HG02588 (cell line): ENCODE data around the gene APLP2.

Source experiments
- ATAC-seq: cut with Tn5 transposase; IDR thresholded peaks from one replicate; pipeline ENCODE4 v1.9.1; 2021; ENCODE audit warnings: mild to moderate bottlenecking, moderate library complexity; ENCODE audit not compliant: unreplicated experiment

The APLP2 gene

GRCh38 chr11:130145311-130145812, 75.7 kb downstream of the APLP2 start:
- ATAC-seq: no peak

DNA sequence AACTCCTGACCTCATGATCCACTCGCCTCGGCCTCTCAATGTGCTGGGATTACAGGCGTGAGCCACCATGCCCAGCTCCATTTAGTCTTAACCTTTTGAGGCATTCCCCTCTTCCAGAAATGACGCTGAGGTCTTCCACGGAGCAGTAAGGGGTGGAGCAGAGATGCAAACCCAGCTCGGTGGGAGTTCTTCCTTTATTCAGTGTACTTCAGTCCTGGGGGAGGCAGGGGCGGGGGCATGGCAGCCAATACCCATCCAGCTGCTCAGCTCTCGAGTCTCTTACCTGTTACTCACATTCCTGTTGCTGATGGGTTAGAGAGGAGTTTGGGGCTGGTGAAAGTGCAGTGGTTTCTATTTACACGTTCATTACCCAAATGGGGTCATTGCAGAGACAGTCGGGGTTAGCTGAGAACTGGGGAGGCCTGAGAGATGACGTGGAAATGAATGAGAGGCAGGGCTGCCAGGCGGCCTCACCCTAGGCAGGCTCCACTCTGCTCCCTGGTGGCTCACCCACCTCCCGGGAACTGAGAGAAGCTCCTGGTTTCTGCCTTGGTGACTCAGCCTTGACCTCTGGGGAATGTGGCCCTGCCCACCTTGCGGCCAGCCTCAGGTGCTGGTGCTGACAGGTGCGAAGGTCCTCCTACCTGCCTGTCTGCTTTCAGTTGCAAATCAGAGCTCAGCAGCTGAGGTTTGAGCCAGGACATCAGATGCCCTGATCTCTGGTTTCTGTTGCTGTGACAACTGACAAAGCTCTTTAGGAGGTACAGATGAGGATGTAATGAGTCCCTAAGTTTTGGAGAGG, 76.5 kb downstream of the APLP2 start:
- no peak for ATAC-seq

DNA sequence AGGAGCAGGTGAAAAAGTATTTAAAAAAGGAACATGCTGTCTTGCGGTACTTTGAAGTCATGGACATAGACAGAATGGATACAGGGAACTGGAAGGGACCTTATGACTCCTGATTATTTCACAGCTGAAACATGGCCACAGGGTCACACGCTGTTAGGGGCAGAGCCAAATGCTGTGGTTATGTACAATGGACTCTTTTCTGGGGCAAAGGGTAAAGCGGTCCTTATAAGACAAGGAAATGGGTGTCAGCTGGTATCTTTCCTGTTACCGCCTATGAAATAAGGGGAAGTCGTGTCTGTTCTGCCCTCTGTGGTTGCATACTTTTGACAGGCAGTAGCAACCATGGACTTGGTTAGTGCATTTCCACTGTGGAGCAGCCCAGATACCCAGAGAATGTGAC, 77.1 kb downstream of the APLP2 start:
- no peak for ATAC-seq

DNA sequence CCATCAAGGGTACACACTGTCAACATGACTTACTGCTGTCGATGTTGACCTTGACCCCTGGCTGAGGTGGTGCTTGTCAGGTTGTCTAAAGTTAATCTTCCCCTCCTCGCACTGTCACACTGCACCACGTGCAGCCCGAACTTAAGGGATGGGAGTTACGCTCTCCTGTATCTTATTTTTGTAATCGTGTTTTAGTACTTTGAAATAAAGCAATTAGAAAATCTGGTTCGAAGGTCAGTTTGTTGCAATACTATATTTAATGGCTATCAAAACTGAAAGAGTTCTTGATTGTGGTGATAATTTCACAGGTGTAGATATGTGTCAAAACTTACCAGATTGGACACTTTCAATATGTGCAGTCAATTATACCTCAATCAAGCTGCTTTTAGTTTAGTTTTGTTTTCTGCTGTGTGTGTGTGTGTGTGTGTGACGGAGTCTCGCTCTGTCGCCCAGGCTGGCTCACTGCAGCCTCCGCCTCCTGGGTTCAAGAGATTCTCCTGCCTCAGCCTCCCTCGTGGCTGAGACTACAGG, 79.2 kb downstream of the APLP2 start:
- ATAC-seq: no peak

DNA sequence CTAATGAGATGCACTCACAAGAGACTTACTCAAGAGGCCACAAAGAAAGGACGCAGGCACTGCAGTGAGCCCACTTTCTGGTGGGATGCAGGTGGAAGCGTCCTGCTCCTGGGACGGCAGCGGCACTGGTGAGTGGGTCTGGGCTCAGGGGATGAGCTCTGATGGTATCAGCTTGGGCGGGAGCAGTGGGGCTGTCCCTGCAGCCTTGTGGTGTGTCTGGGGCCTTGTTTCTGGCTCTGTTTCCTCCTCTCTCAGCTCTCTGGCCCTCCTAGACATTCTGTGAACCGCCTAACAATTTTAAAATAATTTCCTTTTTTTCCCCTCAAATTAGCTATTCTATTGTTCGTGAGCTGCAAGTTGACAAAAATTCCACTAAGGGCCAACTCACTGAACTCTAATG, 81.1 kb downstream of the APLP2 start:
- no peak for ATAC-seq

- no peak for ATAC-seq
These were observed 81.5 kb downstream of the APLP2 start for GRCh38 chr11:130151196-130151595.

DNA sequence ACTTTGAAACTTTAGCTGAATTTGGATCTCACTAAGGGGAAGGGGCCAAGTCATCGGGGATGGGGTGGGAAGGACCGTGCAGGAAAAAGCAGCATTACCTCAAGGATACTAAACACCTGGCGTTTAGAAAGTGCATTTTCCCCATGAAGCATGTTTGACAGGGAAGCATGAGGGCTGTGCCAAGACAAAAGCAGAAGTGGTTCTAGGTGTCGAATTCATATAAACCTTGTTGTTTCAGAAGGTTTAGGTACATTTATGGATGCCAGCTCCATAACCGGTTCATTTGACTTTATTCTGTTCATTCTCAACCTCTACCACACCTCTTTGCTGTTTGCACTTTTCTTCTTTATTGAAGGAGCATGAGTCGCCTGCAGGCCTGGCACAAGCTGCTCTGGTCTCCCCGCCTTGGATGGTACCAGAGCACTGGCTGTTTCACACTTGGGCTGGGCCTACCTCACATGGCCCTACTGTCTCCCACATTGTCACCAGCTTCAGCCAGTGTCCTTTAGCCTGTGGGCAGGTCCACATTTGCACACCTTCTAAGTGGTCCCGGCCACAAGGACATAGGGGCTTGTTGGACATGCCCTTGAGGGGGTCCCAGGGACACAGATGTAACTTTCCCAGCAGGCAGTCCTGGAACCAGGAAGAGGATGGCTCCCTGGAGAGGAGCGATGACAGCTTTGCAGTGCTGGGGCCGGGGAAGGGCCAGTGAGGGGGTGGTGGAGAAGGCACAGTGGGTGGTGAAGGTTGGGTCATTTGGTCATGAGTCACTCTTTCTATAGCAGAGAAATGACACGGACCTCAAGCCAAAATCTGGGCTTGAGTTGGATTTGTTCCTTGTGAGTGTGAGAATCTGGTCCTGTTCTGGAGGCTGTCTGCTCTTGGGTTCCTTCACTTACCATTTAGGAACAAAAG, 86.7 kb downstream of the APLP2 start:
- no peak for ATAC-seq

DNA sequence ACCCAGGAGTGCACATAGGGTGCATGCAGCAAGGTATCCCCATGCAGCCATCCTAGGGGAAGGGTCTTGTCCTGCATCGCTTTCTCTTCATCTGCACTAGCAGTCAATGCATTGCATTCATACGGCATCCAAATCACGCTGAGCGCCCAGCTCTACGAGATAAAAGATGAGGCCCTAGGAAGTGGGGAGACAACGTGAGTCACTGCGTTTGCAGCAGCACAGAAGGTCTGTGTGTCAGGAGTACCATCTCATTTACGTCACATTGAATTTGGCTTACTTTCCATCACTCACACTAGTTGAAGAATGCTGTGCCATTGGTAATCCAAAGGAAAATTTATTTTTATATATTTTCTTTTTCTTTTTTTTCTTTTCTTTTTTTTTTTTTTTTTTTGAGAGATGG, 87.4 kb downstream of the APLP2 start:
- ATAC-seq: no peak

GRCh38 chr11:130157840-130158239, 88.1 kb downstream of the APLP2 start:
- no peak for ATAC-seq

DNA sequence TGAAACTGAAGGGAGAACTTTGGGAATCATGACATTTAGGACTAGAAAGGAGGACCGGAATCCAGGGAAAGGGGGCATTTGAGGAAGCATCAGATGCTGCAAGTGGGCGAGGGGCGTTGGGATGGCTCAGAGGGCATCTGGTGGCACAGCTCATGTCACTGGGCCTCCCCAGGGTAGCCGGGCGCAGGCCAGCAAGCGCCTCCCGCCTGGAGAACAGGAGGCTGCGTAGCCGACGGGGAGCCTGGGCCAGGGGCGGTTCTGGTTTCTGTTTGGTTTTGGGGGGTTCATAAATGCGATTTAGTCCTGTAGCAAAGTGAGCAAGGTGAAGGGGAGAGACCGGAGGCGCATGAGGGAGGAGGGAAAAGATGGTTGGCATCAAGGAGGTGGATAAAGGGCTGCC, 89.4 kb downstream of the APLP2 start:
- no peak for ATAC-seq

GRCh38 chr11:130159657-130160497, 90.2 kb downstream of the APLP2 start, which contains the start of gene ST14:
Gene ST14, plus strand, starts transcription at chr11:130159782. Its CDS starts 198 bp downstream, at chr11:130159980.
- no peak for ATAC-seq

GRCh38 chr11:130160498-130161155, 90.9 kb downstream of the APLP2 start:
- ATAC-seq: no peak

- ATAC-seq: no peak
These were observed 91.9 kb downstream of the APLP2 start for GRCh38 chr11:130161441-130162145.

GRCh38 chr11:130162733-130163132, 93.0 kb downstream of the APLP2 start:
- ATAC-seq: no peak

DNA sequence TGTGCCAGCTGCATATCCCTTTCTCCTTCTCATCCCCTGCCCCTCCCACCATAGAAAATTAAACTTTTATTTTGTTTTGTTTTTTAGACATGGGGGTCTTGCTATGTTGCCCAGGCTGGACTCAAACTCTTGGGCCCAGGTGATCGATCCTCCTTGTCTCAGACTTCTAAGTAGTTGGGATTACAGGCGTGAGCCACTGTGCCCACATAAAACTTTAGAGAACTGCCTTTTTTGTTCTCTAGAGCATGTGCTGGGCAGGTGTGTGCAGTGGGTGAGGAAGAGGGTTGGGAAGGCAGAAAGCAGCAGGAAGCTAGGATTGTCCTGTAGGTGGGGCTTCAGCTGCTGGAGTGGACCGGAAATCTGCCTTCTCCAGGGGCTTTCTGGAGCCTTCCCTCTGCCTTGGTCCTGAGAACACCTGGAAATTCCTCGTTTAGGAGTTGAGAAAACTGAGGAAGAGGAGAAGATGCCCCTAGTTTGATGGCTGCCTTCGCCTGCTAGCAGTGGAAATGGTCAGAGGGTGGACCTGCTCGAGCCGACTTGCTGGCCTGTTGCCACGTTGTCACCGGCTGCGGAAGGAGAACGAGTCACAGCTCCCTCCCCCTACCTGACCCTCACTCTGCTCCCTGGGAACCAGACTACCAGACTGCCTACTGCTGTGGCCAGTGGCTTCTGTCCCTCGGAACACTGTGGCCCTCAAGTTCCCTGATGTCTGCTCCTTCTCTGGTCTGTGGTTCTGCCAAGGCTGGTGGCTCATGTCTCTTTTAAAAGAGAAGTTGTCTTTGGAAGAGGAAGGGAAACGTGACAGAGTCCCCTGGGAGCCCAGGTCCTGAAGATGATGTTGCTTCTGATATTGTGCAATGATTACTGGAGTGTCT, 93.9 kb downstream of the APLP2 start:
- ATAC-seq: no peak

DNA sequence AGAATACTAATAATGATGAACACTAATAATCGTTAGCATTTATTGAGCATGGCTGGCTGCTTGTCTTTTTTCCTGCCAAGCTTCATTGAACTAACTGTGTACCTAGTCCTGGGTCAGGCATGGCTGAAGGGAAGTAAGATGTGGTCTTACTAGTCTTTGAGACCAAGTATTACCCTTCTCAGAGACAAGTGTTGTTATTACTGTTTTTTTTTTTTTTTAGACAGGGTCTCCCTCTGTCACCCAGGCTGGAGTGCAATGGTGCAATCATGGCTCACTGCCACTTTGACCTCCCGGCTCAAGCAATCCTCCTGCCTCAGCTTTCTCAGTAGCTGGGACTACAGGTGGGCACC, 94.5 kb downstream of the APLP2 start:
- ATAC-seq: no peak

DNA sequence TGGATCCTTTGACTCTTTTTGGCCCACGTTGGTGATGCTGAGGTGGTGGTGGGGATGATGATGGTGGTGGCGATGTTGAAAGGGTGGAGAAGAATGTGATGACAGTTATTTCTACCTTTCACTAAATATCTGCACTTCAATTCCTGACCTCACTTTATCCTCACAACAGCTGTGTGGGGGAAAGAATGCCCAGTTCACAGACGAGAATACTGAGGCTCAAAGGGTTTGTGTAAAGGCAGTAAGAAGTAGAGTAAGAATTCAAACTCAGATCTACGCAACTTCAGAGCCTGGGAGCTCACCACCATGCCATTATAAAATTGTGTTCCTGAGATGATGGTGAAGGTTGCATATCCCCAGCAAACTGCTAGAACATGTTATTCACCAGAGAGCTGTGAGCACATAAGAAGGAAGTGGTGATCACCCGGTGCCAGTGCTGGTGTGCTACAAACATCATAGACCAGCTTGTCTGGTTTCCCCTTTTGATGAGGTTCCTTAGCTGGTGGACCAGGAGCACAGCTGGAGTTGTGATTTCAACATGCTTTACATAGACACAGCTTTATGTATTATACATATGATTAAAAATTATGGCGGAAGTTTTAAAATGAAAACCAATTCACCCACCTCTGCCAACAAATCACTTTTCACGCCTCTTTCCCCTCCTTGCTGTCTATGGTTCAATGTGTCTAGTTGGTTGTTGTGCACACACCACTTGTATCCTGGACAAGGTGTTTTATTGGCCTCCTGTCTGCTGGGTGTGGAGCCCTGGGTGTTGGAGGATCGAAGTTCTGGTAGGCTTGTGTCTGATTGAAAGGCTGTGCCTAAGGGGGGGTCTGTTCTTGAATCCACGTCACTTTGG, 96.1 kb downstream of the APLP2 start:
- ATAC-seq: no peak

DNA sequence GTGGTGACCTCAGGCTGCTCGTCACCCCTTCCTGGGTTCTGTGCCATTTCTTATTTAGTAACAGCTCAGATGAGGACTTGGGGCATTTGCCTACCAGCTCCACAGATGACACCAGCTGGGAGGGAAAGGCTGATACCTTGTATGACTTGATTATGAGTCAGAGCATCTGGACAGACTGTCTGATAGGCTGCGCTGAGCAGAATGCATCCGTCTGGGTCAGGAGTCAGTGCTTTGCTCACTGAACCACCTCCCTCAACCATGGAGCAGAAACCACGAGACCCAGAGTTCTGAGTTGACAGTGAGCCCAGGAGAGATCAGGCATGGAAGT, 96.7 kb downstream of the APLP2 start:
- ATAC-seq: no peak
